ENCODE results near the gene GAGE10. TPM values are rescaled to one million over a fixed set of nuclear protein-coding genes. Genes with fewer than 3 reads are reported as not detected.

Gene GAGE10
- total RNA-seq, 4 donors from 2014 or later = not detected

DNA sequence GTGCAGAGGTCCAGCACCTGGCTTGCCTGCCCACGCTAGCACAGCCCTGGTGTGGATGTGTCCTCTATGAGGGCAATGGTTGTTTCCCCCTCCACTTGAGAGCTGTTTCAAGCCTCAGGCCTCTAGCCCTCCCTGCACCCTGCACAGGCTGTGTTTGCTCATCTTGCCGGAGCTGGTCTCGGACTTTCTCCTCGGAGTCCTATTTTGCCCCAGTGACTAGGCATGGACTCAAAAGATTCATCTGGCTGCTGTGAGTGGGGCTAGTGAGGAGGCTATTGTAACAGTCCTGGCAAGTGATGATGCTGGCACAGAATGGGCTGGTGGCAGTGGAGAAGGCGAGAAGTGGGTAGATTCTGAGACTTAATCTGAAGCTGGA, 44.7 kb upstream of the GAGE10 start:
- Histone ChIP-seq H3K27me3 (no peaks in the 10 kb centered on the region), H3K4me1 (no peaks in the 10 kb centered on the region), H3K9me3 (no peaks in the 10 kb centered on the region), H3K4me3 (no peak overlapping the region), H3K27ac (no peak overlapping the region), H3K36me3 (no peaks in the 10 kb centered on the region)
- intact Hi-C loops (cut with DNase I; ENCODE audit: low total_unique reads) = no loop called here
- no peak for TF ChIP-seq POLR2A (IDR thresholded peaks at IDR 0.05)
- TF ChIP-seq, protein P1, sequence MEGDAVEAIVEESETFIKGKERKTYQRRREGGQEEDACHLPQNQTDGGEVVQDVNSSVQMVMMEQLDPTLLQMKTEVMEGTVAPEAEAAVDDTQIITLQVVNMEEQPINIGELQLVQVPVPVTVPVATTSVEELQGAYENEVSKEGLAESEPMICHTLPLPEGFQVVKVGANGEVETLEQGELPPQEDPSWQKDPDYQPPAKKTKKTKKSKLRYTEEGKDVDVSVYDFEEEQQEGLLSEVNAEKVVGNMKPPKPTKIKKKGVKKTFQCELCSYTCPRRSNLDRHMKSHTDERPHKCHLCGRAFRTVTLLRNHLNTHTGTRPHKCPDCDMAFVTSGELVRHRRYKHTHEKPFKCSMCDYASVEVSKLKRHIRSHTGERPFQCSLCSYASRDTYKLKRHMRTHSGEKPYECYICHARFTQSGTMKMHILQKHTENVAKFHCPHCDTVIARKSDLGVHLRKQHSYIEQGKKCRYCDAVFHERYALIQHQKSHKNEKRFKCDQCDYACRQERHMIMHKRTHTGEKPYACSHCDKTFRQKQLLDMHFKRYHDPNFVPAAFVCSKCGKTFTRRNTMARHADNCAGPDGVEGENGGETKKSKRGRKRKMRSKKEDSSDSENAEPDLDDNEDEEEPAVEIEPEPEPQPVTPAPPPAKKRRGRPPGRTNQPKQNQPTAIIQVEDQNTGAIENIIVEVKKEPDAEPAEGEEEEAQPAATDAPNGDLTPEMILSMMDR (IDR thresholded peaks at IDR 0.05) = no peak
- no peak for DNase-seq

DNA sequence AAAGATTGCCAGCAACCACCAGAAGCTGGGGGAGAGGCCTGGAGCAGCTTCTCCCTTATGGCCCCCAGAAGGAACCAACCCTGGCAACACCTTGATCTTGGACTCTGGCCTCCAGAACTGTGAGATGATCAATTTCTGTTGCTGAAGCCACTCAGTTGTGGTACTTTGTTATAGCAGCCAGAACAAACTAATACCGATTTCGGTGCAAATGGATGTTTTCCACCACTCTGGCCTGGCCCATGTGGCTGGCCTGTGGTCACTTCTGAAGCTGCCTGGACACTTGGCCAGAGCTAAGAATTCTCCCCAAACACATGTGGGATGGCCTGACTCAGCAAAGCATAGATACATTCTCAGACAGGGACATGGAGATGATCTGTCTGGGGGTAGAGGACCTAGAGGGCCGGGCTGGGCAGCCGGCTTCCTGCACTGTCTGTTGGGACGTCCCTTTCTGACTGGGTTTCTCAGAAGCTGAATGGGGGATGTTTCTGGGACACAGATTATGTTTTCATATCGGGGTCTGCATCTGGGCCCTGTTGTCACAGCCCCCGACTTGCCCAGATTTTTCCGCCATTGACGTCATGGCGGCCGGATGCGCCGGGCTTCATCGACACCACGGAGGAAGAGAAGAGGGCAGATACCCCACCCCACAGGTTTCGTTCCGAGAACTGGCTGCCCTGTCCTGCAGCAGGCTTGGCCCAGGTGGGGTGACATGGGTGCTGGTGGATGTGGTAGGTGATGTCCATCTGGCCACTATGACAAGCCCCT, 43.0 kb upstream of the GAGE10 start:
- Histone ChIP-seq H3K27me3 (no peaks in the 10 kb centered on the region), H3K9me3 (no peaks in the 10 kb centered on the region), H3K4me1 (no peaks in the 10 kb centered on the region), H3K27ac (no peak overlapping the region), H3K4me3 (no peak overlapping the region), H3K36me3 (no peaks in the 10 kb centered on the region)
- no peak for DNase-seq
- TF ChIP-seq, protein P1 (IDR thresholded peaks at IDR 0.05) = no peak
- TF ChIP-seq POLR2A (IDR thresholded peaks at IDR 0.05) = no peak
- intact Hi-C loops (cut with DNase I; ENCODE audit: low total_unique reads) = no loop called here

DNA sequence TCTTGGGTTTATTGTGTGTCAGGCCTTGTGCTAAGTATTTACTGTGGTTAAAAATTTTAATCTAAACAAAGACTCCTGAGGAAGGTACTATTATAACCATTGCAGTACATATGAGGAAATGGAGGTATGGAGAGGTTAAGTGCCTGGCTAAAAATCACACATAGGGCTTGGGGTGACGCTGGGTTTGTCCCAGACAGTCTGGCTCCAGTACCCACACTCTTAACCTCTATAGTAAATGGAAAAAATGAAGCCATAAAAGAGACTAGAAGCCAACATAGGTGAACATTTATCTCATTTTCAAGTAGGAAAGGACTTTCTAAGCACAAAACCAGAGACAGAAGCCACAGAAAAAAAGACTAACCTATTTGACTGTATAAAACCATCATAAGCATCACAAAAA, 40.8 kb upstream of the GAGE10 start:
- no peaks in the 10 kb centered on the region for H3K36me3 ChIP-seq
- intact Hi-C loops (cut with DNase I; ENCODE audit: low total_unique reads) = no loop called here
- H3K4me3 ChIP-seq = no peak overlapping the region
- TF ChIP-seq POLR2A (IDR thresholded peaks at IDR 0.05) = no peak
- TF ChIP-seq, protein P1 (IDR thresholded peaks at IDR 0.05) = no peak
- H3K9me3 ChIP-seq = no peaks in the 10 kb centered on the region
- DNase-seq = no peak
- no peak overlapping the region for H3K27ac ChIP-seq
- no peaks in the 10 kb centered on the region for H3K27me3 ChIP-seq
- H3K4me1 ChIP-seq = no peaks in the 10 kb centered on the region

DNA sequence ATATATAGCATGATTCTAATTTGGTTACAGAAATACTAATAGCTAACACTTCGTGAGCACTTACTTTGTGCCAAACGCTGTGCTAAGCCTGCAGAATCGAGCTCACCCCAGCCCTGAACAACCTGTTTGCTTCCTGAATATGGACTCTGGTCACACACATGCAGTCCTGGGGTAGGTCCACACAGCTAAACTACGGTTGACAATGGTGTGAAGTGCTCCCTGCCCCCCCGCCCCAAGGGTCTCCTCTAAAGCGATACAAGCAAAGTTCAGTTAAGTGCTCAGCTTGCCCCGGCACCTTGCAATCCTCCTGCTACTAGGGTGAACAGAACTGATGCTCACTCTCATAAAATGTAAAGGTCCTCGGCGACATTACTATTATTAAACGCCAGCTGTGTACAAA, 39.8 kb upstream of the GAGE10 start:
- Histone ChIP-seq H3K36me3 (no peaks in the 10 kb centered on the region), H3K27me3 (no peaks in the 10 kb centered on the region), H3K4me3 (no peak overlapping the region), H3K4me1 (no peaks in the 10 kb centered on the region), H3K27ac (no peak overlapping the region), H3K9me3 (no peaks in the 10 kb centered on the region)
- no peak for DNase-seq
- intact Hi-C loops (cut with DNase I; ENCODE audit: low total_unique reads) = no loop called here
- TF ChIP-seq, protein P1 (IDR thresholded peaks at IDR 0.05) = no peak
- TF ChIP-seq POLR2A (IDR thresholded peaks at IDR 0.05) = no peak

DNA sequence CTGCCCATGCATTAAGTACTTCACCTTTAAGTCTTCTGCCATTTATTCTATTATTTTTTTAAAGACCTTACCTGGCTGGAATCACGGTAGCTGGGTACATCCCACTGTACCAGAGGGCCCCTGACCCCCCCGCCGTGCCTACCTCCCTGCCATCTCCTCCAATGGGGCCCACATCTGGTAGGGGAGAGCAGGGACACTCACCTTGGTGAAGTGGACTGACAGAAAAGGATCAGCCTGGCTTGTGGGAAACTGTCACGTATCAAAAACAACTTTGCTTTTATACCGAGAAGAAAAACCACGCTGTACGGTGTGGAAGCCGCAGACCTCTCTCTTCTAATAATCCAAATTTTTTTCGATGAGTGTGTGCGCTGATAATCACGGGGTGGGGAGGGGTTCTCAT, 39.0 kb upstream of the GAGE10 start, which contains the start of gene FOXP3:
TSS of gene FOXP3 (minus strand) at position 251 of the 400 bp plus-strand sequence. CDS start 6,205 bp downstream, outside the sequence.
- Histone ChIP-seq H3K4me1 (no peaks in the 10 kb centered on the region), H3K36me3 (no peaks in the 10 kb centered on the region), H3K27me3 (no peaks in the 10 kb centered on the region), H3K27ac (no peak within 1 kb of the TSS), H3K9me3 (no peaks in the 10 kb centered on the region), H3K4me3 (no peak within 1 kb of the TSS)
- TF ChIP-seq POLR2A (IDR thresholded peaks at IDR 0.05) = no peak
- TF ChIP-seq, protein P1 (IDR thresholded peaks at IDR 0.05) = no peak
- no peak for DNase-seq
- intact Hi-C loops (cut with DNase I; ENCODE audit: low total_unique reads) = no loop called here

Measured in uterus (tissue), 4 donors.